CD4-positive, alpha-beta T cell treated with Interferon gamma for 1 hour (primary cell): ENCODE data around the gene CDK19.
"Not testable (repeated sequence)": the region's sequence is repeated elsewhere in the genome, so short reads cannot be mapped to it uniquely, and the experiment has no call there.

Experiments
- DNase-seq: peaks from one replicate; pipeline ENCODE4 v3.0.0-alpha.2; 2020

Gene CDK19

GRCh38 chr6:110755411-110755834 is 59.8 kb downstream of the CDK19 start:
- no peak for DNase-seq

- DNase-seq: not testable (repeated sequence)
Observed at GRCh38 chr6:110753936-110754668, 61.2 kb downstream of the CDK19 start.

DNA sequence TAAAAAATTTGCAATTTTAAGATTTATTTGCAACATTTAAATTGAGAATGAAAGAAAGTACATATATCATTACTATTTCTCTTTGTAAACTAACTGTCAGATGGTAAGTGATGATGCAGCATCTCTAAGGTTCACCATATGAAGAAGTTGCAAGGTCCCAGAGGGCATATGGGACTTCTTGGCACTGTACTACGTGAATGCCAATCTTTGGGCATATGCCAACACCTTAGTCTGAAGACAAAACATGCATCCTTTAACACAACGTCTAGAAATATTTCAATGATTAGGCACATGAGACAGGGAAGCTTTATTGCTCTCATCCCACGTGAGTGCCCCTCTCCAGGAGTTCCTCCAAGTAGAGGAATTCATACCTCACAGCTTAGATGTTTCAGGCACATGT is 66.8 kb downstream of the CDK19 start:
- no peak for DNase-seq

DNA sequence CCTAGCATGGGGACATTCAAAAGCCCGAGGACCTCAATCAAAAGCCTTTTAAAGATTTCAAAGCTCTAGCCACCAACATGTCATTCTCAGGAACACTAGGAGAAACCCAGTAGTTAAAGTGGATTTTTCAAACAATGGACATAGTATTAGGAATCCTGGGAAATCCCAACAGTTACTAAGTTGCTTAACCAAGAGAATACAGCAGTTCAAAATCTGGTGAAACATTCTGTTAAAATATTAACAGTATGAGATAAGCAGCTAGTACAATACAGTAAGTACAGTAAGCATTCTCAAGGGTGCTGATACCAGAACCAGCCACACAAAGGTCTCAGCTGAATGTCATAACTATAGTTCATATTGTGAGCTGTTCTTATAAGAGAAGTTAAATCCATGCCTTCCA is 68.6 kb downstream of the CDK19 start:
- no peak for DNase-seq

- DNase-seq: no peak
Observed at GRCh38 chr6:110744991-110745390, 70.3 kb downstream of the CDK19 start.

DNA sequence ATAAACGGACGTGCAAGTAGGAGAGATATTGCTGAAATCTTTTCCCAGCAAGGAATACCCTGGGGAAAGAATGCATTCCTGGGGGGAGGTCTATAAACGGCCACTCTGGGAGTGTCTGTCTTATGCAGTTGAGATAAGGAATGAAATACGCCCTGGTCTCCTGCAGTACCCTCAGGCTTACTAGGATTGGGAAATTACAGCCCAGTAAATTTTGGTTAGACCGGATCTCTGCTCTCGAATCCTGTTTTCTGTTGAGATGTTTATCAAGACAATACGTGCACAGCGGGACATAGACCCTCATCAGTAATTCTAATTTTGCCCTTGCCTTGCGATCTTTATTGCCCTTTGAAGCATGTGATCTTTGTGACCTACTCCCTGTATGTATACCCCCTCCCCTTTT is 72.7 kb downstream of the CDK19 start:
- DNase-seq: not testable (repeated sequence)

DNA sequence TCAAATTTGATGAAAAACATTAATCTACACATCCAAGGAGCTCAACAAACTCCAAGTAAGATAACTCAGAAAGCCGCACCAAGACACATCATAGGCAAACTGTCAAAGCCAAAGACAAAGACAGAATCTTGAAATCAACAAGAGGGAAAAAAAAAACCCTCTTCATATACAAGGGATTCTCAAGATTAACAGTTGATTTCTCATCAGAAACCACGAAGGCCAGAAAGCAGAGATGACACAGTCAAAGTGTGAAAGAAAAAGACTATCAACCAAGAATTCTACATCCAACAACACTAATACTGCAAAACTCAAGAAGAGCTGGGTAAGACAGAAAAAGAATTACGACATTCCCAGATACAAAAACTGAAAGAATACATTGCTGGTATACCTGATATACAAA is 73.8 kb downstream of the CDK19 start:
- no peak for DNase-seq

GRCh38 chr6:110738899-110739365 is 76.3 kb downstream of the CDK19 start:
- DNase-seq: peak; percentile 34

DNA sequence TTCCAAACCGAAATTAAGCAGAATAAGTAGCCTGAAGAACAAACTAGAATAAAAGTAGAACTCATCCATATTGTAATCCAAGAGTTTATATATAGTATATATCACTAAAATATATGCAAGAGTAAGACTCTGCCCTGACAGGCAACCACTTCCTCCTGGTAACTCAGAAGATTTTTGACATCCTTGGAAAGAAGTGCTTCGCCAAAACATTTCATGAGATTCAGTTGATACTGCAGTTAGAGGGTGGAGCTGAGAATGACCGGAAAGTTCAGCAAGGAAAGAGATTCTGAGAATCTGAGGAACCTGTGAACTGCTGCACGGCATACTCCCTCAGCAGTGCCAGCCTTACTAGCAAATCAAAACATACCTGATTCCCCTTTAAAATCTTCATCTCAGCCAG is 79.6 kb downstream of the CDK19 start:
- no peak for DNase-seq

DNA sequence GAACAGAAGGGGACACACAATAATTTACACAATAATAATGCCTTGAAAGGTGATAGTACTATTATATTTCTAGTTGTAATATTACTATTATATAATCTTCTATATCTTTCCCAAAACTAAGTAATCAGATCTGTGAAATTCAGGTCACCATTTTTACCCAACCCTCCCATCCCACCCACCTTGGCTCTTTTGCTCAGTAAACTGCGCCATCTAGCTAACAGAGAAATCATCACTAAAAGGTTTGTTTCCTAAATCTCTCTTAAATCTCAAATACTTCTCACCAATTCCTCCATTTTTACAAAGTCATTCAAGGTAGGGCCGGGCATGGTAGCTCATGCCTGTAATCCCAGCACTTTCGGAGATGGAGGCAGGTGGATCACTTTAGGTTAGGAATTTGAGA is 83.4 kb downstream of the CDK19 start:
- no peak for DNase-seq

GRCh38 chr6:110731196-110731595 is 84.1 kb downstream of the CDK19 start:
- DNase-seq: no peak

DNA sequence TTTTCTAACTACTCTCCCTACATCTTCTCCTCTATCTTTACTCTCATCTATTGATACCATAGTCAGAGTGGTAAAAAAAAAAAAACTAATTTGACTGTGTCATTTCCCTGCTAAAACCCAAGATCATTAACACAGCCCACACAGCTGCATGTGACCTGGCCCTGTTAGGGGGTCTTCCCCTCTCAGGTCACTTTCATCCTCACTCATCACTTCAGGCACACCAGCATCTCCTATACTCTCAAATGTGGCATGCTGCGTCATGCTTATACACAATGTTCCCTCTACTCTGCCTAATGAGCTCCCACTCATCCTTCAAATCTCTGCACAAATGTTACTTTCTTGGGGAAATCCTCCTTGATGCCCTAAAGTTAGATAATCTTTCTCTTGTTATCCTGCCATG is 86.8 kb downstream of the CDK19 start:
- DNase-seq: no peak

- DNase-seq: no peak
Observed at GRCh38 chr6:110723017-110723416, 92.3 kb downstream of the CDK19 start.

DNA sequence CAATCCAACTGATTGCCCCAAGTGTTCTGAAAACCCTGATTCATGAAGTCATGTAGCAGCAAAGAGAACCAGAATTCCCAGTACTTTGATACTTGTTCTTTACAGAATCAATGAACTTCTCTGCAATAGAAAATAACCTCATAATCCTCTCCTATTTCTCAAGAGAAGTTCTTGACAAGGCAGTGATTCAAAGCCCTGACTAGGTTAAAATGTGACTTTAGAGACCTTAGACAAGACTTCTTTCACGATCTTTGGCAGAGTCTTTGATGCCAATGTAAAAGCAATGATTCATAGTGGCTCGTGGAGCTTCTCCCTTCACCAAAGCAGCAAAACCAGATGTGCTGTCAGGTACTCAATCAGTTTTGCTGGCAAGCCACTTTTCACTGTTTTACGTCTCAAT is 95.2 kb downstream of the CDK19 start:
- DNase-seq: no peak

DNA sequence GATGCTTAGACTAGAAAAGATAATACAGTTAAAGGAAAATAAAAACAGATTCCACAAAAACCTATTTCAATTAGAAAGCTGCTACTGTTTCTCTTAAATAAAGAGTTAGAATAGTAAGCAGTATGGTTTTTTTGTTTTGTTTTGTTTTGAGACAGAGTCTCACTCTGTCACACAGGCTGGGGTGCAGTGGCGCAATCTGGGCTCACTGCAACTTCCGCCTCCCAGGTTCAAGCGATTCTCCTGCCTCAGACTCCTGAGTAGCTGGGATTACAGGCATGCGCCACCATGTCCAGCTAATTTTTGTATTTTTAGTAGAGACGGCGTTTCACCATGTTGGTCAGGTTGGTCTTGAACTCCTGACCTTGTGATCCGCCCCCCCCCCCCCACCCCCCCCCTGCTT is 95.7 kb downstream of the CDK19 start:
- not testable (repeated sequence) for DNase-seq

GRCh38 chr6:110714143-110714542 is 101.1 kb downstream of the CDK19 start:
- DNase-seq: no peak

- DNase-seq: no peak
Observed at GRCh38 chr6:110712238-110712637, 103.0 kb downstream of the CDK19 start.

GRCh38 chr6:110710115-110710514 is 105.2 kb downstream of the CDK19 start:
- DNase-seq: no peak

DNA sequence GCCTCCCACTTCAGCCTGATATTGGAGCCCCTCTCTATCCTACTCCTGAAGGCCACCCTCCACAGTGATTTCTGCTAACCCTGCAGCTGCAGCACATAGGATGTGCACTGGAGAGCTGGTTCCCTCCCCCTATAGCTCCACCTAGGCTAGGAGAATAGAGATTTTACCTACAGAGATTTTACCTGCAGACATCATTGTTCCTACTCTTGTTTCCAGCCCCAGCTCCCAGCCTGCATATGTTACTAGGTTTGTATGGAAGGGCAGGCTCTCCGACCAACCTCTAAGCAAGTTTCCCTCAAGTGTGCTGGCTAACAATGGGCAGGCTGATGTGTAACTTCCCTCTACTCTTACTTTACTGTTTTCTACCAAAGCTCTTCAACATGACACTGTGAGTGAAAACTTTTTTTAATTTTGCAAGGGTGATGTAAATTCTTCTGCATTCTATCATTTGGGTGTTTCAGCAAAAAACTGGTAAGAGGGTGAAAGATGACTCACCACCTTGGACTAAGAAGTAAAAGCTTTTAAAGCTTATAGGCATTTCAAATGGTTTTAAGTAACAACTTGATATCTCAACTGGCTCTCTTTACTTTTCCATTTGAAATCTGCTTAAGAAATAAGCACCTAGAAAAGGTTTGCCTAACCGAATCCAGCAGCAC is 106.8 kb downstream of the CDK19 start:
- DNase-seq: no peak

DNA sequence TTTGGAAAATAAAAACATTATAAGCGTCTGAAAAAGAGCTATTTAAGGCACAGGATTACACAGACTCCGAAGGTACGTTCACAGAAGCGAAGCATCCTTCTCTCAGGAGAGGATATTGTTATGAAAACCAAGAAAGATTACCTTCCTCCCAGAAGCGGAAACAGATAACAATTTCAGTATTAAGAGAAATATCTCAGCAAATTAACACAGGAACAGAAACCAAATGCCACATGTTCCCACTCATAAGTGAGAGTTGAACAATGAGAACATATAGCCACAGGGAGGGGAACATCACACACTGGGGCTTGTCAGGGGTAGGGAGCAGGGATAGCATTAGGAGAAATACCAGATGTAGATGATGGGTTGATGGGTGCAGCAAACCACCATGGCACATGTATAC is 109.7 kb downstream of the CDK19 start:
- no peak for DNase-seq

GRCh38 chr6:110703906-110704594 is 111.2 kb downstream of the CDK19 start:
- DNase-seq: no peak

DNA sequence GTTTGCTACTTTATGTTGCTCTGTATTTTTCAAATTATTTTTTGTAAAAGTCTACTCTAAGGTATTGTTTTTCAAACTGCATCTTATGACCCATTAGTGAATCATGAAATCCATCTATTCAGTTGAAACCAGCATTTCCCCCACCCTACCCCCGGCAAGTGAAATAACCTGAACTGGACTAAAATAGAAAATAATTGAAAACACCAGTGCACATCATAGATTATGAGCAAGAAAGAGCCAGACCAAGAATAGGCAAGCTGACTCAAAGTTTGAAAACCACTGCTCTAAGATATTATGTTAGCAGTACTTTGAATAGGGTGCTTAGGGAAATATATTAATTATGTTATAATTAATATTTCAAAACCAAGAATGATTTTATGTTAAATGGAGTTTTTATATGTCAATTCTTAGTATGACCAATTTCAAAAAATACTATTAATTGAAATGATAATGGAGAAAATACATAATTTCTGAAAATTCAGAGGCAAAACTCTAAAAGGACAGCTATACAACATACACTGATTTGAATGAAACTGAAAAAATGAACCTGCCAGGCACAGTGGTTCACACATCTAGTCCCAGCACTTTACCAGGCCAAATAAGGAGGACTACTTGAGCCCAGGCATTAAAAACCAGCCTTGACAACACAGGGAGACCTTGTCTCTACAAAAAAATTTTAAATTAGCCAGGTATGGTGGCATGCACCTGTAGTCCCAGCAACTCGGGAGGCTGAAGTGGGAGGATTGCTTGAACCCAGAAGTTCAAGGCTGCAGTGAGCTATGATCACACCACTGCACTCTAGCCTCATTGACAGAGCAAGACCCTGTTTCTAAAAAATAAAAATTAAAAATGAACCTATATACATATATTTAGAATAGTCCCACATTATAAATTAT is 112.0 kb downstream of the CDK19 start:
- no peak for DNase-seq

- DNase-seq: no peak
Observed at GRCh38 chr6:110699780-110700179, 115.5 kb downstream of the CDK19 start.
